Measurements from ENCODE around the gene SMARCA4.

The SMARCA4 gene

GRCh38 chr19:11106477-11106876, 145.6 kb downstream of the SMARCA4 start:
- no peak for DNase-seq

- DNase-seq: no peak
Observed at GRCh38 chr19:11108746-11109145, 147.9 kb downstream of the SMARCA4 start.

- peak; percentile 29 for DNase-seq
Observed at GRCh38 chr19:11111117-11111770, 150.4 kb downstream of the SMARCA4 start.

GRCh38 chr19:11111771-11112144, 150.9 kb downstream of the SMARCA4 start:
- peak; percentile 48 for DNase-seq
